Activated CD4-positive, alpha-beta T cell treated with anti-CD3 and anti-CD28 coated beads for 36 hours (primary cell): Measurements from ENCODE around the gene POLE. TPM values are rescaled to one million over a fixed set of nuclear protein-coding genes. Genes with fewer than 3 reads are reported as not detected.

Source experiments
- ATAC-seq: fragments of 200-7000 bp; cut with Tn5 transposase; one replicate; pipeline ENCODE4 v1.10.0; 2021; ENCODE audit warnings: mild to moderate bottlenecking, moderate library complexity
- CTCF ChIA-PET: fragments of 350-600 bp; sonication (Branson Sonifier 250); formaldehyde crosslinking; loops from one replicate; lab custom pipeline; 2021; ENCODE audit warnings: antibody characterized with exemption; lab: Charles Lee
- POLR2A ChIA-PET: fragments of 350-600 bp; sonication (Branson Sonifier 250); formaldehyde crosslinking; loops from one replicate; lab custom pipeline; 2021; ENCODE audit warnings: antibody characterized with exemption, inconsistent platforms; lab: Charles Lee
- DNase-seq: peaks from one replicate; pipeline ENCODE4 v3.0.0-alpha.2; 2020
- H3K27ac Mint-ChIP-seq: one replicate; pipeline ENCODE4 v1.8.0; 2021; ENCODE audit warnings: mixed read lengths
- H3K27me3 Mint-ChIP-seq: one replicate; pipeline ENCODE4 v1.8.0; 2021; ENCODE audit warnings: mixed read lengths
- H3K36me3 Mint-ChIP-seq: one replicate; pipeline ENCODE4 v1.8.0; 2021; ENCODE audit warnings: low read depth, mixed read lengths
- H3K4me1 Mint-ChIP-seq: one replicate; pipeline ENCODE4 v1.8.0; 2021; ENCODE audit warnings: mixed read lengths
- H3K4me3 Mint-ChIP-seq: one replicate; pipeline ENCODE4 v1.8.0; 2021; ENCODE audit warnings: mild to moderate bottlenecking, moderate library complexity, mixed read lengths
- H3K9me3 Mint-ChIP-seq: one replicate; pipeline ENCODE4 v1.8.0; 2021; ENCODE audit warnings: low read depth, mixed read lengths
- intact Hi-C, 2 experiments: fragments of 100-400 bp; cut with DNase I in 1 of 2; cut with micrococcal nuclease in 1 of 2; formaldehyde crosslinking; loops; one replicate each; pipeline versions ENCODE4 v1.14.2 to v1.15.1; 2022 to 2024; cut with DNase I, micrococcal nuclease
- microRNA-seq: library from miRNA; unstranded; fragments of <30 nt; microRNA quantifications from one replicate; pipeline ENCODE4 v1.2.0, GENCODE V29; 2021; ENCODE audit warnings: borderline replicate concordance
- total RNA-seq, 2 experiments: library from RNA; stranded (reverse); gene quantifications; one replicate each; pipeline ENCODE4 v1.2.3, GENCODE V29; 2021

Gene POLE
- total RNA-seq, 2 experiments from 2014 or later: 121 to 124 TPM

GRCh38 chr12:132577191-132577920, 109.8 kb downstream of the POLE start:
- Mint-ChIP-seq H3K27ac (no peak overlapping the region), H3K27me3 (no peaks in the 10 kb centered on the region), H3K4me3 (no peak overlapping the region), H3K4me1 (no peaks in the 10 kb centered on the region), H3K36me3 (peaks cover 10% of the 10 kb centered on the region), H3K9me3 (no peaks in the 10 kb centered on the region)
- ChIA-PET POLR2A (no interaction called here), CTCF (interaction anchor here (0.7 kb wide), 1 partner anchor 599 kb away, joined by 3 read pairs; no protein-coding TSS in a partner anchor)
- no peak for ATAC-seq
- DNase-seq: no peak
- intact Hi-C loops: no loop called here

- Mint-ChIP-seq H3K9me3 (no peaks in the 10 kb centered on the region), H3K4me3 (no peak overlapping the region), H3K4me1 (no peaks in the 10 kb centered on the region), H3K27me3 (no peaks in the 10 kb centered on the region), H3K36me3 (peaks cover 10% of the 10 kb centered on the region), H3K27ac (no peak overlapping the region)
- no peak for ATAC-seq
- ChIA-PET POLR2A (no interaction called here), CTCF (no interaction called here)
- intact Hi-C loops: no loop called here
- no peak for DNase-seq
These were observed 110.4 kb downstream of the POLE start for GRCh38 chr12:132576701-132577100.

- Mint-ChIP-seq H3K36me3 (peaks cover 10% of the 10 kb centered on the region), H3K27me3 (no peaks in the 10 kb centered on the region), H3K27ac (no peak overlapping the region), H3K4me3 (no peak overlapping the region), H3K4me1 (no peaks in the 10 kb centered on the region), H3K9me3 (no peaks in the 10 kb centered on the region)
- DNase-seq: no peak
- ATAC-seq: no peak
- ChIA-PET POLR2A (no interaction called here), CTCF (no interaction called here)
- intact Hi-C loops: no loop called here
These were observed 111.5 kb downstream of the POLE start for GRCh38 chr12:132575661-132576060.

- no peaks in the 10 kb centered on the region for H3K9me3 Mint-ChIP-seq
- no peaks in the 10 kb centered on the region for H3K27me3 Mint-ChIP-seq
- intact Hi-C loops: no loop called here
- no peak for ATAC-seq
- H3K4me1 Mint-ChIP-seq: no peaks in the 10 kb centered on the region
- peaks cover 7% of the 10 kb centered on the region for H3K36me3 Mint-ChIP-seq
- DNase-seq: no peak
- no peak overlapping the region for H3K27ac Mint-ChIP-seq
- ChIA-PET CTCF (no interaction called here), POLR2A (no interaction called here)
- no peak overlapping the region for H3K4me3 Mint-ChIP-seq
These were observed 112.7 kb downstream of the POLE start for GRCh38 chr12:132574271-132574996.

Small RNAs within 50 kb of the gene (microRNA-seq; reads per million reads assigned to microRNA genes)
- gene MIR6763: 1.1 reads per million

Other genes with a start within 250 kb of the POLE start
- 10 to 100 TPM; 35.7 to 55.1 TPM for gene FBRSL1, start 197.2 kb downstream of the POLE start, total RNA-seq
- not detected for gene LRCOL1, start 76.8 kb downstream of the POLE start, total RNA-seq
- gene P2RX2, start 68.6 kb downstream of the POLE start, total RNA-seq: not detected
- 10 to 100 TPM; 12.2 to 14.3 TPM for gene PXMP2, start 245 bp upstream of the POLE start, total RNA-seq
- 10 to 100 TPM; 65.6 to 74.0 TPM for gene PGAM5, start 23.5 kb upstream of the POLE start, total RNA-seq
- 100 to 1,000 TPM; 110 to 111 TPM for gene ANKLE2, start 74.5 kb upstream of the POLE start, total RNA-seq
- 10 to 100 TPM; 36.7 to 38.5 TPM for gene GOLGA3, start 141.5 kb upstream of the POLE start, total RNA-seq
- 10 to 100 TPM; 36.5 to 36.8 TPM for gene CHFR, start 200.3 kb upstream of the POLE start, total RNA-seq